CD4-positive, alpha-beta memory T cell (primary cell): Measurements from ENCODE around the gene TRRAP. TPM values are rescaled to one million over a fixed set of nuclear protein-coding genes. Genes with fewer than 3 reads are reported as not detected.

Experiments
- CTCF ChIA-PET: fragments of 350-600 bp; sonication (Branson Sonifier 250); formaldehyde crosslinking; loops from one replicate; lab custom pipeline; 2021; ENCODE audit warnings: inconsistent platforms; ENCODE audit not compliant: partially characterized antibody; lab: Charles Lee
- POLR2A ChIA-PET: fragments of 350-600 bp; sonication (Branson Sonifier 250); formaldehyde crosslinking; loops from one replicate; lab custom pipeline; 2021; ENCODE audit not compliant: partially characterized antibody; lab: Charles Lee
- DNase-seq, 5 donors: peaks; one replicate each; pipeline versions ENCODE4 v3.0.0 to v3.0.0-alpha.2; 2020 to 2022; ENCODE audit warnings: mixed read lengths in 1 of 5
- H3K27ac ChIP-seq: one replicate; pipeline ENCODE4 v1.7.0; 2013; ENCODE audit warnings: low read depth, low read length
- H3K27me3 ChIP-seq: 2 replicates; pipeline ENCODE4 v1.7.0; 2013; ENCODE audit warnings: mild to moderate bottlenecking, low read length, moderate library complexity; ENCODE audit not compliant: insufficient read depth
- H3K36me3 ChIP-seq: 2 replicates; pipeline ENCODE4 v1.7.0; 2013; ENCODE audit warnings: mild to moderate bottlenecking, low read length, moderate library complexity; ENCODE audit not compliant: insufficient read depth
- H3K4me1 ChIP-seq: 2 replicates; pipeline ENCODE4 v1.7.0; 2013; ENCODE audit warnings: mild to moderate bottlenecking, low read length, moderate library complexity; ENCODE audit not compliant: insufficient read depth
- H3K4me3 ChIP-seq, 2 donors: one replicate each; pipeline ENCODE4 v1.7.0; 2013; ENCODE audit warnings: low read length in 2 of 2, mild to moderate bottlenecking in 1 of 2
- H3K9me3 ChIP-seq, 2 donors: one replicate each; pipeline ENCODE4 v1.7.0; 2013; ENCODE audit warnings: low read length in 2 of 2, control low read depth in 1 of 2; ENCODE audit not compliant: control insufficient read depth in 1 of 2
- H3K27ac Mint-ChIP-seq, 7 donors: one replicate each; pipeline ENCODE4 v1.8.0; 2020 to 2021; ENCODE audit warnings: mixed read lengths in 7 of 7, mild to moderate bottlenecking in 6 of 7, inconsistent platforms in 3 of 7, moderate library complexity in 3 of 7
- H3K27me3 Mint-ChIP-seq, 2 donors: one replicate each; pipeline ENCODE4 v1.8.0; 2020 to 2021; ENCODE audit warnings: mixed read lengths in 2 of 2
- H3K36me3 Mint-ChIP-seq, 2 donors: one replicate each; pipeline ENCODE4 v1.8.0; 2020 to 2021; ENCODE audit warnings: mixed read lengths in 2 of 2, inconsistent platforms in 1 of 2, mild to moderate bottlenecking in 1 of 2
- H3K4me1 Mint-ChIP-seq, 4 donors: one replicate each; pipeline ENCODE4 v1.8.0; 2020 to 2021; ENCODE audit warnings: mixed read lengths in 4 of 4, mild to moderate bottlenecking in 1 of 4
- H3K4me3 Mint-ChIP-seq, 8 donors: one replicate each; pipeline ENCODE4 v1.8.0; 2020 to 2021; ENCODE audit warnings: mixed read lengths in 8 of 8, mild to moderate bottlenecking in 7 of 8, moderate library complexity in 6 of 8, inconsistent platforms in 3 of 8
- H3K9me3 Mint-ChIP-seq, 8 donors: one replicate each; pipeline ENCODE4 v1.8.0; 2020 to 2021; ENCODE audit warnings: mixed read lengths in 8 of 8, mild to moderate bottlenecking in 5 of 8, inconsistent platforms in 3 of 8, moderate library complexity in 1 of 8
- intact Hi-C: fragments of 100-400 bp; cut with micrococcal nuclease; formaldehyde crosslinking; loops from one replicate; pipeline ENCODE4 v1.15.1; 2023
- polyA plus RNA-seq, 2 donors: library from polyadenylated mRNA; unstranded; fragments of 300-500 nt; fragmentation: Illumina TruSeq; gene quantifications; one replicate each; pipeline ENCODE4 v1.2.3, GENCODE V29; 2021
- total RNA-seq, 2 experiments: library from RNA; stranded (reverse); gene quantifications; one replicate each; pipeline ENCODE4 v1.2.3, GENCODE V29; 2021

The TRRAP gene
- total and polyA plus RNA-seq, 4 experiments from 2014 or later, result 0.42 to 89.9 (median 46.0) TPM

GRCh38 chr7:99013266-99014112 lies 135.2 kb downstream of the TRRAP start:
- Histone ChIP-seq H3K9me3 (no peaks in the 10 kb centered on the region), H3K27ac (no peak overlapping the region), H3K4me3 (no peak overlapping the region), H3K27me3 (no peaks in the 10 kb centered on the region), H3K4me1 (no peaks in the 10 kb centered on the region), H3K36me3 (peaks cover 59% of the 10 kb centered on the region)
- no peak for DNase-seq
- Mint-ChIP-seq H3K4me3 (no peak overlapping the region), H3K27ac (peak overlapping the region in 2 of 7 donors; percentile 12 to 59), H3K4me1 (peaks cover 2 to 11% (median 10%) of the 10 kb centered on the region in 4 donors), H3K9me3 (no peaks in the 10 kb centered on the region), H3K27me3 (no peaks in the 10 kb centered on the region), H3K36me3 (peaks cover 62 to 73% of the 10 kb centered on the region in 2 donors)
- POLR2A ChIA-PET, result no interaction called here
- intact Hi-C loops, result no loop called here
- CTCF ChIA-PET, result interaction anchor here (0.7 to 1.0 kb wide), 2 partner anchors 8 to 13 kb away, joined by 3 to 4 read pairs; no protein-coding TSS in a partner anchor

DNA sequence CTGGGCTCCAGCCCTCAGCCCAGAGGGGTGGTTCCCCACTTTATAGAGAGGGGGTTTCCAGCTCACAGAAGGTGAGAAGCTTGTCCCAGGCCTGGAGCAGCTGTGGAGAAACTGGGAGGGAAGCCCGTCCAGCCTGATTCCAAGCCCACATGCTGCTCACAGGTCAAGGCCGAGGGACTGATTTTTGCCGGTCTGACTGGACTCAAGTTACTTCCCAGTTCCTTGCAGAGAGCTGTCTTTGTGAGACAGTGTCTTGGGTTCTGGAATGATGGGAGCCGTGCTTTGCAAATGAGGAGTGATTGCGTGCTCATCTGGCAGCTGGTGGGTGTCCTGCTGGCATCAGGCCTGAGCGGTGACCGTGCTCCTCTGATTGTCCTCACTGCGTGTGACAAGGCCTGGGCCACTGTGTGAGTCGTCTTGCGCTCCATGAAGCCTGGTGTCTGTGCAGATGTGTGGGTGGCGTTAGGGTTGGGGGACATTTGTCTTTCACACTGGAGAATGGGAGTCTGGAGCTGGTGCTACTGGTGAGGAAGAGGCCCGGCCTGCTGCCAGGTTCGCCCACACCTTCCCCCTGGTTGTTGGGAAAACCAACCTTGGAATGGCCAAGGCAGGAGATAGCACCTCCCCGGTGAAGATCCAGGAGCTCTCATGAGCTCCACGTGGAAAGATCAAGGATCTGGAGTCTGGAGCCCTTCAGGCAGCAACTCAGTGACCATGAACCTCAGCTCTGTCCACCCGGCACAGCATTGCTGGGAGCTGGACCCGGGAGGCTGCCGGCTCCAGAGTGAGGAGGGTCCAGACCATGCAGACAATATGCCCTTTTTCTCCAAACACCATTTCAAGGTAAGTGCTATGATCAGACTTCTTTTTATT lies 136.0 kb downstream of the TRRAP start:
- Mint-ChIP-seq H3K9me3 (no peaks in the 10 kb centered on the region), H3K27ac (peak overlapping the region in 3 of 7 donors; percentile 24 to 59 (median 53)), H3K27me3 (no peaks in the 10 kb centered on the region), H3K4me3 (no peak overlapping the region), H3K4me1 (peaks cover 2 to 18% (median 11%) of the 10 kb centered on the region in 4 donors), H3K36me3 (peaks cover 69 to 70% of the 10 kb centered on the region in 2 donors)
- no peak for DNase-seq
- Histone ChIP-seq H3K4me1 (no peaks in the 10 kb centered on the region), H3K4me3 (no peak overlapping the region), H3K36me3 (peaks cover 51% of the 10 kb centered on the region), H3K27me3 (no peaks in the 10 kb centered on the region), H3K9me3 (no peaks in the 10 kb centered on the region), H3K27ac (no peak overlapping the region)
- POLR2A ChIA-PET, result no interaction called here
- CTCF ChIA-PET, result interaction anchor here (0.7 to 1.0 kb wide), 2 partner anchors 9 to 12 kb away, joined by 3 to 4 read pairs; no protein-coding TSS in a partner anchor
- intact Hi-C loops, result no loop called here

DNA sequence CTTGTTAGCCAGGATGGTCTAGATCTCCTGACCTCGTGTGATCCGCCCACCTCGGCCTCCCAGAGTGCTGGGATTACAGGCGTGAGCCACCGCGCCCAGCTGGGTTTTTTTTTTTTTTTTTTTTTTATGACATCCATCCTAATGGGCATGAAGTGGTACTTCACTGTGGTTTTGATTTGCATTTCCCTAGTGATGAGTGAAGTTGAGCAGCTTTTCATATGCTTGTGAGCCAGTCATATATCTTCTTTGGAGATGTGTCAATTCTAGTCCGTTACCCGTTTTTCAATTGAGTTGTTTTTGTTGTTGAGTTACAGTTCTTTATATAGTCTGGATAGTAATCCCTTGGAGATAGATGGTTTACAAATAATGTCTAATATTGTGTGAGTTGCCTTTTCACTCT lies 137.9 kb downstream of the TRRAP start:
- no peak overlapping the region for H3K27ac ChIP-seq
- H3K4me3 ChIP-seq, result no peak overlapping the region
- H3K9me3 Mint-ChIP-seq, result no peaks in the 10 kb centered on the region
- peaks cover 3 to 18% (median 11%) of the 10 kb centered on the region in 4 donors for H3K4me1 Mint-ChIP-seq
- POLR2A ChIA-PET, result no interaction called here
- no peaks in the 10 kb centered on the region for H3K4me1 ChIP-seq
- peaks cover 70 to 71% of the 10 kb centered on the region in 2 donors for H3K36me3 Mint-ChIP-seq
- no peak for DNase-seq
- no peaks in the 10 kb centered on the region for H3K27me3 ChIP-seq
- CTCF ChIA-PET, result no interaction called here
- H3K27ac Mint-ChIP-seq, result peak overlapping the region in 1 of 7 donors; percentile 37
- intact Hi-C loops, result no loop called here
- H3K27me3 Mint-ChIP-seq, result no peaks in the 10 kb centered on the region
- H3K36me3 ChIP-seq, result peaks cover 49% of the 10 kb centered on the region
- H3K4me3 Mint-ChIP-seq, result no peak overlapping the region
- no peaks in the 10 kb centered on the region for H3K9me3 ChIP-seq

- H3K4me3 ChIP-seq, result no peak overlapping the region
- no peak overlapping the region for H3K27ac ChIP-seq
- H3K27ac Mint-ChIP-seq, result peak overlapping the region in 3 of 7 donors; percentile 34 to 75 (median 35)
- intact Hi-C loops, result no loop called here
- DNase-seq, result no peak
- POLR2A ChIA-PET, result no interaction called here
- H3K4me1 Mint-ChIP-seq, result peaks cover 8 to 24% (median 15%) of the 10 kb centered on the region in 4 donors
- H3K9me3 Mint-ChIP-seq, result no peaks in the 10 kb centered on the region
- peaks cover 44 to 53% of the 10 kb centered on the region in 2 donors for H3K36me3 Mint-ChIP-seq
- H3K36me3 ChIP-seq, result peaks cover 16% of the 10 kb centered on the region
- CTCF ChIA-PET, result no interaction called here
- H3K27me3 ChIP-seq, result no peaks in the 10 kb centered on the region
- no peaks in the 10 kb centered on the region for H3K4me1 ChIP-seq
- no peaks in the 10 kb centered on the region for H3K27me3 Mint-ChIP-seq
- peak overlapping the region in 1 of 8 donors; percentile 61 for H3K4me3 Mint-ChIP-seq
- H3K9me3 ChIP-seq, result no peaks in the 10 kb centered on the region
These were observed 141.4 kb downstream of the TRRAP start for GRCh38 chr7:99019523-99020412.

DNA sequence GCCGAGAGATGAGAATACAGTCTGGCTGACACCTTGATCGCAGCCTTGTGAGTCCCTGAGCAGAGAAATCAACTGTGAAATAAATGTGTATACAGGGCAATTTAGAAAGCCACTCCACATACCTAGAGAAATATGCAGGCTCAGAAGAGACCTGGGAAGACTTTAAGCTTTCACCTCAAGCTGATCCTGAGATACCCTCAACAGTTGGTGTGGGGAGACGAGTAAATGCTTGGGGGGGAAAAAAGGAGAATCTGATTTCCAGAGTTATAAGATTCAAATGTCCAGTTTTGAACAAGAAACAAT lies 142.0 kb downstream of the TRRAP start:
- Mint-ChIP-seq H3K27ac (peak overlapping the region in 2 of 7 donors; percentile 28 to 35), H3K36me3 (peaks cover 38 to 48% of the 10 kb centered on the region in 2 donors), H3K4me1 (peaks cover 8 to 24% (median 13%) of the 10 kb centered on the region in 4 donors), H3K27me3 (no peaks in the 10 kb centered on the region), H3K9me3 (no peaks in the 10 kb centered on the region), H3K4me3 (no peak overlapping the region)
- H3K27me3 ChIP-seq, result no peaks in the 10 kb centered on the region
- no peak for DNase-seq
- H3K27ac ChIP-seq, result no peak overlapping the region
- ChIA-PET CTCF (interaction anchor here (0.8 kb wide), 1 partner anchor 16 kb away, joined by 3 read pairs; no protein-coding TSS in a partner anchor), POLR2A (no interaction called here)
- no peaks in the 10 kb centered on the region for H3K9me3 ChIP-seq
- intact Hi-C loops, result no loop called here
- H3K4me3 ChIP-seq, result no peak overlapping the region
- peaks cover 12% of the 10 kb centered on the region for H3K36me3 ChIP-seq
- no peaks in the 10 kb centered on the region for H3K4me1 ChIP-seq

DNA sequence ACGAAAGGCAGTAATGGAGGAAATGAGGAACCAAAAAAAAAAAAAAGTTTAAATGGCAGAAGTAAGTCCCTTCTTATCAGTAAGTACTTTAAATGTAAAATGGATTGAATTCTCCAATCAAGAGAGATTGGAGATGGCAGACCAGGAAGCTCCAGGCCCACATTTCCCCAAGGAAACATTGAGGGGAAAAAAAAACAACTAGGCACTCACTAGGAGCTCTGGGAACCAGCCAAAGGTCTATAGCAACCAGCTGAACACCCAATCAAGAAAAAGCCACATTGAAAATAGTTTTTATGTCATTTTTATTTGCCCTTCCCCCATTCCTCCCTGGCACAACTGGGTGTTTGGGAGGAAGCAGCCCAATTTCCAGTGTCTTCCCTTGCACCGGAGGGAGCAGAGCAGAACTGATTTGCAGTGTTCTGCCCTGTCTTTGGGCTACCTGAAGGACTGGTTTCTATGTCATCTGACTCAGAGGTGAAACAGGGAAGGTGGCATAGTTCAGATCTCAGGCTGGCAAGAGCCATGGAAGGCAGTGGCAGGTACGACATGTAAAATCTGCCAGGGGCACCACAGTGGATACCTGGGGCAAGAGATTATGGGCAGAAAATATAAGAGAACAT lies 143.7 kb downstream of the TRRAP start:
- no peaks in the 10 kb centered on the region for H3K9me3 ChIP-seq
- no peaks in the 10 kb centered on the region for H3K27me3 ChIP-seq
- no peaks in the 10 kb centered on the region for H3K4me1 ChIP-seq
- H3K36me3 ChIP-seq, result peaks cover 12% of the 10 kb centered on the region
- Mint-ChIP-seq H3K9me3 (no peaks in the 10 kb centered on the region), H3K4me1 (peaks cover 0 to 14% (median 9%) of the 10 kb centered on the region in 4 donors), H3K27ac (peak overlapping the region in 1 of 7 donors; percentile 48), H3K4me3 (no peak overlapping the region), H3K27me3 (no peaks in the 10 kb centered on the region), H3K36me3 (peaks cover 33% of the 10 kb centered on the region in 2 donors)
- DNase-seq, result no peak
- intact Hi-C loops, result no loop called here
- CTCF ChIA-PET, result no interaction called here
- H3K27ac ChIP-seq, result no peak overlapping the region
- POLR2A ChIA-PET, result interaction anchor here (0.6 kb wide), 1 partner anchor 26 kb away, joined by 6 read pairs; no protein-coding TSS in a partner anchor
- no peak overlapping the region for H3K4me3 ChIP-seq
